Effector CD8-positive, alpha-beta T cell (primary cell): ENCODE data around the gene CEP135.

ENCODE experiments used
- DNase-seq: peaks from one replicate; lab custom pipeline; 2025; lab: John Stamatoyannopoulos, UW

The CEP135 gene

GRCh38 chr4:56007154-56007553 is 58.4 kb downstream of the CEP135 start:
- DNase-seq, result no peak

- no peak for DNase-seq
These were observed 59.5 kb downstream of the CEP135 start for GRCh38 chr4:56008206-56008605.

- no peak for DNase-seq
These were observed 77.9 kb downstream of the CEP135 start for GRCh38 chr4:56026596-56026995.

- DNase-seq, result no peak
These were observed 79.4 kb downstream of the CEP135 start for GRCh38 chr4:56028165-56028564.

- DNase-seq, result no peak
These were observed 89.9 kb downstream of the CEP135 start for GRCh38 chr4:56038487-56039162.

- DNase-seq, result no peak
These were observed 92.1 kb downstream of the CEP135 start for GRCh38 chr4:56040842-56041241.

- DNase-seq, result no peak
These were observed 93.5 kb downstream of the CEP135 start for GRCh38 chr4:56042225-56042624.

- no peak for DNase-seq
These were observed 99.6 kb downstream of the CEP135 start for GRCh38 chr4:56048383-56048701.

GRCh38 chr4:56048702-56049431 is 100.1 kb downstream of the CEP135 start:
- no peak for DNase-seq

- no peak for DNase-seq
These were observed 101.9 kb downstream of the CEP135 start for GRCh38 chr4:56050625-56051024.

GRCh38 chr4:56051029-56051709 is 102.4 kb downstream of the CEP135 start:
- DNase-seq, result no peak

- no peak for DNase-seq
These were observed 102.9 kb downstream of the CEP135 start for GRCh38 chr4:56051710-56052075.

GRCh38 chr4:56052481-56052880 is 103.7 kb downstream of the CEP135 start:
- DNase-seq, result no peak

GRCh38 chr4:56052966-56053365 is 104.2 kb downstream of the CEP135 start:
- no peak for DNase-seq

- DNase-seq, result no peak
These were observed 106.6 kb downstream of the CEP135 start for GRCh38 chr4:56055027-56055977.

- no peak for DNase-seq
These were observed 107.2 kb downstream of the CEP135 start for GRCh38 chr4:56055991-56056390.

- no peak for DNase-seq
These were observed 109.8 kb downstream of the CEP135 start for GRCh38 chr4:56058555-56058954.

GRCh38 chr4:56060036-56060435 is 111.3 kb downstream of the CEP135 start:
- no peak for DNase-seq

- DNase-seq, result no peak
These were observed 113.4 kb downstream of the CEP135 start for GRCh38 chr4:56062106-56062505.

- no peak for DNase-seq
These were observed 113.9 kb downstream of the CEP135 start for GRCh38 chr4:56062526-56063145.

GRCh38 chr4:56066493-56066892 is 117.7 kb downstream of the CEP135 start:
- no peak for DNase-seq

- DNase-seq, result no peak
These were observed 119.1 kb downstream of the CEP135 start for GRCh38 chr4:56067826-56068225.
